Memory B cell (primary cell): ENCODE results near the gene C19orf38.
"Not testable (repeated sequence)": the region's sequence is repeated elsewhere in the genome, so short reads cannot be mapped to it uniquely, and the experiment has no call there.

ENCODE experiments used
- ATAC-seq: fragments of 150-1000 bp; cut with Tn5 transposase; 2 replicates; pipeline ENCODE4 v1.10.0; 2021; ENCODE audit warnings: low read depth, mild to moderate bottlenecking, moderate library complexity
- DNase-seq, 2 donors: peaks; one replicate each; pipeline ENCODE4 v3.0.0; 2022; ENCODE audit warnings: low spot score in 2 of 2
- H3K27ac Mint-ChIP-seq: one replicate; pipeline ENCODE4 v1.8.0; 2022; ENCODE audit warnings: mild to moderate bottlenecking, moderate library complexity, mixed read lengths
- H3K27me3 Mint-ChIP-seq: one replicate; pipeline ENCODE4 v1.8.0; 2022; ENCODE audit warnings: mixed read lengths
- H3K36me3 Mint-ChIP-seq: one replicate; pipeline ENCODE4 v1.8.0; 2022; ENCODE audit warnings: mild to moderate bottlenecking, mixed read lengths
- H3K4me1 Mint-ChIP-seq: one replicate; pipeline ENCODE4 v1.8.0; 2022; ENCODE audit warnings: mixed read lengths
- H3K4me3 Mint-ChIP-seq: one replicate; pipeline ENCODE4 v1.8.0; 2022; ENCODE audit warnings: mild to moderate bottlenecking, moderate library complexity, mixed read lengths
- H3K9me3 Mint-ChIP-seq: one replicate; pipeline ENCODE4 v1.8.0; 2022; ENCODE audit warnings: mixed read lengths

C19orf38 gene

DNA sequence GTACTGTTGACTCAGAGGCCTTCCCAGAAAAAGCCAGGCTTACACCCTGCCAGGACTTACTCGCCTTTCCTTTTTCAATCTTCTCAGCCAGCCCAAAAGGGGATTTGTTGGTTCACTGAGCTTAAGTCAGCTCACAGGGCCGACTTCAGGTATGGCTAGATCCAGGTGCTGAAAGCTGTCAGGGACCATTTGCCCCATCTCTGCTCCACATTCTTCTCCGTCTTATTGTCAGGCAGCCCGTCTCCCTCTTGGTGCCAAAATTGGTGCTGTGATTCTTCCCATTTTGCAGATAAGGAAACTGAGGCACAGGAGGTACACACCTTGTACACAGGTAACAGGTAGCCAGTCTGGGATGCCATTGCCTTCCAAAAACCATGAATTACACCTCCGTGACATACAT, 2.4 kb downstream of the C19orf38 start:
- DNase-seq = no peak
- Mint-ChIP-seq H3K4me3 (no peak overlapping the region), H3K36me3 (peaks cover 8% of the 10 kb centered on the region), H3K27ac (no peak overlapping the region), H3K4me1 (peaks cover 4% of the 10 kb centered on the region), H3K27me3 (peaks cover 17% of the 10 kb centered on the region), H3K9me3 (peaks cover 5% of the 10 kb centered on the region)
- ATAC-seq = no peak

- peaks cover 14% of the 10 kb centered on the region for H3K27me3 Mint-ChIP-seq
- no peak for DNase-seq
- no peaks in the 10 kb centered on the region for H3K9me3 Mint-ChIP-seq
- H3K4me3 Mint-ChIP-seq = no peak overlapping the region
- no peak for ATAC-seq
- peaks cover 2% of the 10 kb centered on the region for H3K36me3 Mint-ChIP-seq
- H3K27ac Mint-ChIP-seq = no peak overlapping the region
- peaks cover 4% of the 10 kb centered on the region for H3K4me1 Mint-ChIP-seq
Observed at GRCh38 chr19:10852098-10852800, 4.0 kb downstream of the C19orf38 start.

- DNase-seq (no peak), ATAC-seq (no peak)
- H3K27me3 Mint-ChIP-seq = peaks cover 14% of the 10 kb centered on the region
- peaks cover 4% of the 10 kb centered on the region for H3K4me1 Mint-ChIP-seq
- H3K4me3 Mint-ChIP-seq = no peak overlapping the region
- H3K36me3 Mint-ChIP-seq = peaks cover 2% of the 10 kb centered on the region
- no peaks in the 10 kb centered on the region for H3K9me3 Mint-ChIP-seq
- H3K27ac Mint-ChIP-seq = no peak overlapping the region
Observed at GRCh38 chr19:10852941-10853340, 4.7 kb downstream of the C19orf38 start.

DNA sequence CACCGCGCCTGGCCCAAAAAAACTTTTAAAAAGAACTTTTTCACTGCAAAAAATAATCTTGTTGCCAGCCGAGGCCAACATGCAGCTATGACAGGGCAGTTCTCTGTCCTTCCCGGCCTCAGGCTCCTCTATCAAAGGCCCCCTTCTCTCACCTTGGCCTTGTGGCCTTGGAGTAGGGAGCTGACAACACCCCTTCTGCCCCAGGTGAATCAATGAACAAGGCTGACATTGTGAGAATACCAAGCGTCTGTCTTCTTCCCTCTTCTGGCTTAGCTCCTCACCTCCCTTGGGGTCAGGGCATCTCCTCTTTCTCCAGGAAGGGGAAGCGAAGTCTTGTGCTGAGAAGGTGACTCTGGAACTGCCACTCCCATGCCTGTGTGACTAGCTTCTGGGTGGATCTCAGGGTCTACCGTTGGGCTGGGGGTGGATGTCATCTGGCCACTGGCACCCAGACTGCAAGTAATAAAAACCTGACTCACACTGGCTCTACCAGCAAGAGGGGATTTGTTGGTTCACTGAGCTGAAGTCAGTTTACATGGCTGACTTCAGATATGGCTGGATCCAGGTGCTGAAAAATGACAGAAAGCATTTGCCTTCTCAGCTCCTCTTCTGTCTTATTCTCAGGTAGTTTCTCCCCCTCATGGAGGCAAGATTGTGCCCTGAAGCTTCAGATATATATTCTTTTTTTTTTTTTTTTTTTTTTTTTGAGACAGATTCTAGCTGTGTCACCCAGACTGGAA, 6.3 kb downstream of the C19orf38 start:
- no peak overlapping the region for H3K4me3 Mint-ChIP-seq
- no peaks in the 10 kb centered on the region for H3K36me3 Mint-ChIP-seq
- ATAC-seq (no peak), DNase-seq (no peak)
- H3K27ac Mint-ChIP-seq = no peak overlapping the region
- peaks cover 2% of the 10 kb centered on the region for H3K4me1 Mint-ChIP-seq
- H3K27me3 Mint-ChIP-seq = peaks cover 6% of the 10 kb centered on the region
- H3K9me3 Mint-ChIP-seq = no peaks in the 10 kb centered on the region

- H3K27ac Mint-ChIP-seq = no peak overlapping the region
- no peaks in the 10 kb centered on the region for H3K27me3 Mint-ChIP-seq
- no peaks in the 10 kb centered on the region for H3K9me3 Mint-ChIP-seq
- no peak overlapping the region for H3K4me3 Mint-ChIP-seq
- H3K36me3 Mint-ChIP-seq = no peaks in the 10 kb centered on the region
- ATAC-seq = peak; percentile 43
- no peak for DNase-seq
- H3K4me1 Mint-ChIP-seq = peaks cover 2% of the 10 kb centered on the region
Observed at GRCh38 chr19:10855879-10856522, 7.8 kb downstream of the C19orf38 start.

DNA sequence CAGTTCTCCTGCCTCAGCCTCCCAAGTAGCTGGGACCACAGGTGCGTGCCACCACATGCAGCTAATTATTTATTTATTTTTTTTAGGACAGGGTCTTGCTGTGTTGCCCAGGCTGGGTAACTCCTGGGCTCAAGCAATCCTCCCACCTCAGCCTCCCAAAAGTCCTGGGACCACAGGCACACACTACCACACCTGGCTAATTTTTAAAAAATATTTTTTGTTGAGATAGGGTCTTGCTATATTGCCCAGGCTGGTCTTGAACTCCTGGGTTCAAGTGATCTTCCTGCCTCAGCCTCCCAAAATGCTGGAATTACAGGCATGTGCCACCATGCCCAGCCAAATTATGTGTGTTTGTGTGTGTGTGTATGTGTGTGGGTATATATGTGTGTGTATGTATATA, 8.7 kb downstream of the C19orf38 start:
- H3K27me3 Mint-ChIP-seq, ATAC-seq, H3K4me1 Mint-ChIP-seq, H3K9me3 Mint-ChIP-seq, DNase-seq, H3K27ac Mint-ChIP-seq, H3K36me3 Mint-ChIP-seq, H3K4me3 Mint-ChIP-seq: not testable (repeated sequence)

DNA sequence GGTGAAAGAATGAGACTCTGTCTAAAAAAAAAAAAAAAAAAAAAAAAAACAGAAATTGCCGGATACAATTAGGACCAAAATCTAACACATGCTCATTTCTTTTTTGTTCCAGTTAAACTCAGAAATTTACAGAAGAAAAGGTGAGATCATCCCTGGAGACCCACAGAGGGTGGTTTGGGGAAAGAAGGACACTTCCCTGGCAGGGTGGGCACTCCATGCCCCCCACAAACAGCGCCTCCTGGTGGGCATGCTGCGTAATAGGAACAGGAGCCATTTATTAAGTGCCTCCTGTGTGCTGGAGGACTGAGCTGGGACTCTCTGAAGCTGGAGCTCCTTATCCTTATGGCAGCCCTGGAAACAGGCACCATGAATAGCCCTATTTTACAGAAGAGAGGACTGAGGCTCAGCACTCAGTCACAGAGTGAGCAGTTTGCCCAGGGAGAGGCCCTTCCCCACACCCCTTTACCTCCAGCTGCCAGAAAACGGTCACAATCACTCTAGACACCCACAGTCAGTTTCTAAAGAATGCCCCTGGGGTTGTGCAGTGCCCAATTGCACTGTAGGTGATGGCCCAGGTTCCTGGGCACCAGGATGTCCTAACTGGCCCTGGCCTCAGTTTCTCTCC, 10.1 kb downstream of the C19orf38 start:
- Mint-ChIP-seq H3K36me3 (no peaks in the 10 kb centered on the region), H3K4me3 (no peak overlapping the region), H3K27ac (no peak overlapping the region), H3K9me3 (no peaks in the 10 kb centered on the region), H3K27me3 (no peaks in the 10 kb centered on the region), H3K4me1 (peaks cover 6% of the 10 kb centered on the region)
- ATAC-seq (no peak), DNase-seq (no peak)

DNA sequence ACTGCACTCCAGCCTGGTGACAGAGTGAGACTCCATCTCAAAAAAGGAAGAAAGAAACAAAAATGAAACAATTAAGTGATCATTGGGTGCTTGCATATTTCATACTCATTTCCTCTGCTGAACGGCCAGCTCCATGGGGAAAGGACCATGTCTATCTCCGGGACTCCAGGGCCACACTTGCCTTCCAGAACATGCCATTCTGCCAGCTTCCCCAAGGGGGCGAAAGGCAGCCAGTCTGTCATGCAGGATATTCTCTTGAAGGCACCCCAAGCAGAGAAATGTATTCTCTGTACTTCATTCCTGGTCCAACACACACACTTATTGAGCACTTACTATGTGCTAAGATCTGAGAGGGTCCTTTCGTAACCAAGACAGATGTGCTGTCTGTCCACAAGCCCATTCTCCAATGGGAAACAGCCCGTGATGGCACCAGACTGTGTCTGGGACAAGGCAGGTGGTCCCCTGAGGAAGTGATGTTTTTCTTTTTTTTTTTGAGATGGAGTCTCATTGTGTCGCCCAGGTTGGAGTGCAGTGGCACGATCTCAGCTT, 13.0 kb downstream of the C19orf38 start:
- Mint-ChIP-seq H3K27me3 (no peaks in the 10 kb centered on the region), H3K9me3 (no peaks in the 10 kb centered on the region), H3K4me3 (no peak overlapping the region), H3K4me1 (peaks cover 14% of the 10 kb centered on the region), H3K36me3 (no peaks in the 10 kb centered on the region), H3K27ac (no peak overlapping the region)
- DNase-seq (no peak), ATAC-seq (peak; percentile 50)

- Mint-ChIP-seq H3K9me3 (no peaks in the 10 kb centered on the region), H3K4me1 (peaks cover 16% of the 10 kb centered on the region)
Observed at GRCh38 chr19:10862561-10863106, 14.4 kb downstream of the C19orf38 start.

DNA sequence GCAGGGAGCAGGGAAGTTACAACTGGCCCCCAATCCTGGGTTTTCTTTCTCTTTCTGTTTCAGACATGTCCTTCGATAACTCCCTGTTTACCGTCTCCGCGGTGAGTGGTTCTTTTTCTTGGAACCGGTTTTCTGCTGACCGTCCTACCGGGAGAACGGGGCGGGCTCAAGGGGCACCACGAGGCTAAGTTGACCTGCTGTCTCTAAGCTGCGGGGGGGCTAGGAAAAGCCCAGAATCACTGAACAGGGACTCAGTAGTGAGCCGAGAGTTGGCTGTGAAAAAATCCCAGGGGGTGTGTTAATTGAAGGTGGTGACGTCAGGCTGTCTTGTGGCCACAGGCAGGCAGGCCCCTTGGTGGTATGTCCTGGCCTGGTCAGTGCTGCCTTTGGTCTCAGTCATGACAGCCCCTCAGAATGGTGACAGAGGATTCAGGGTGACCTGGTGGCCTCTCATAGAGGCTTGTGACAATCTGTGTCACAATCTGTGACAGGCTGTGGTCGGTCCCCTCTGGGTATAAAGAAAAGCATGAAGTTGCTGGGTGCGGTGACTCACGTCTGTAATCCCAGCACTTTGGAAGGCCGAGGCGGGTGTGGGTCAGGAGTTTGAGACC, 15.0 kb downstream of the C19orf38 start:
- ATAC-seq = no peak
- no peak for DNase-seq
- Mint-ChIP-seq H3K36me3 (no peaks in the 10 kb centered on the region), H3K4me3 (peak overlapping the region; percentile 34), H3K27me3 (no peaks in the 10 kb centered on the region), H3K27ac (peak overlapping the region; percentile 26), H3K4me1 (peaks cover 21% of the 10 kb centered on the region), H3K9me3 (no peaks in the 10 kb centered on the region)

More at GRCh38 chr19:10862561-10863106, 14.4 kb downstream of the C19orf38 start:
- H3K36me3 Mint-ChIP-seq = no peaks in the 10 kb centered on the region
- DNase-seq (no peak), ATAC-seq (no peak)
- H3K27ac Mint-ChIP-seq = no peak overlapping the region
- H3K4me3 Mint-ChIP-seq = no peak overlapping the region
- H3K27me3 Mint-ChIP-seq = no peaks in the 10 kb centered on the region

DNA sequence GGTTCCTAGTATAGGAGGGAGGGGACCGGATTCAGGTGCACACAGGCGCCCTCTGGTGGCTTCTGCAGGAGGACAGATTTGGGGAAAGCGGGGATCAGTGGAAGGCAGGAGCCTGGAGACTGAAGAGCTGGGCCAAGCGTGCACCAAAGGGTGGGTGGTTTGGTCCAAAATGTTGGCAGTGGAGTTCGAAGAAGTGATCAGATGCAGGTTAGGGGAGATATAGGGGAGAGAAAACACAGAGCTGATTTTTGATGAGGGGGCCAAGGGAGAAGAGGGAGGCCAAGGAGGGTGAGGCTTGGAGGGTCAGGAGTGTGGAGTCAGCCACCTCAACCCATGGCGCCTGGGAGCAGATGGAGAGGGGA, 16.3 kb downstream of the C19orf38 start:
- DNase-seq = peak; percentile 63 to 66
- Mint-ChIP-seq H3K4me1 (peaks cover 23% of the 10 kb centered on the region), H3K36me3 (no peaks in the 10 kb centered on the region), H3K27me3 (no peaks in the 10 kb centered on the region), H3K27ac (peak overlapping the region; percentile 13), H3K4me3 (no peak overlapping the region), H3K9me3 (no peaks in the 10 kb centered on the region)
- ATAC-seq = peak; percentile 38

GRCh38 chr19:10866495-10866894, 18.3 kb downstream of the C19orf38 start:
- H3K4me1 Mint-ChIP-seq = peaks cover 27% of the 10 kb centered on the region
- DNase-seq (no peak), ATAC-seq (no peak)
- no peaks in the 10 kb centered on the region for H3K27me3 Mint-ChIP-seq
- no peak overlapping the region for H3K4me3 Mint-ChIP-seq
- H3K36me3 Mint-ChIP-seq = no peaks in the 10 kb centered on the region
- H3K9me3 Mint-ChIP-seq = no peaks in the 10 kb centered on the region
- no peak overlapping the region for H3K27ac Mint-ChIP-seq

DNA sequence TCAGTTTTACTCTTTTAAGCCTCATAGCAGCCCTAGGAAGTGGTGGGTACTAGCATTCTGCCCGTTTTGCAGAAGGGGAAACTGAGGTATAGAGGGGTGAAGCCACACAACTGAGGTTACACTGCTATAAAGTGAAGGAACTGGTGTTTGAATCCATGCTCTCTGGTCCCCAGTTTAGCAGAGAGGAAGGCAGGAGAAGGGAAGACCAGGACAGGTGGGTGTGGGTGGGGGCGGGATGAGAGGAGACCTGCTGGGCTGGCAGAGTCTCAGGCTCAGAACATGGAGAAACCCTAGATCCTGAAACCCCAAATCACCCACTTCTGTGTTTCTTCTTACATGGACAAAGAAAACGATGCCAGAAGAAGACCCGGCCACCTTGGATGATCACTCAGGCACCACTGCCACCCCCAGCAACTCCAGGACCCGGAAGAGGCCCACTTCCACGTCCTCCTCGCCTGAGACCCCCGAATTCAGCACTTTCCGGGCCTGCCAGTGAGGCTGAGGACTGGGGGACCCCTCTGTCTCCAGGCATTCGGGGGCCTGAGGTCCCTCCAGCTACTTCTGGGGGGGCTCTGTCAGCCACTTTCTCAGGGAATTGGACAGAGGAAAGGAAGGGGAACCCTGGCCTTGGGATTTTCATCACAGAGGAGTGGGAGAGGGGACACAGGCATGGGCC, 20.8 kb downstream of the C19orf38 start:
- Mint-ChIP-seq H3K9me3 (no peaks in the 10 kb centered on the region), H3K27ac (peak overlapping the region; percentile 98), H3K27me3 (no peaks in the 10 kb centered on the region), H3K36me3 (peaks cover 1% of the 10 kb centered on the region), H3K4me3 (no peak overlapping the region), H3K4me1 (peaks cover 36% of the 10 kb centered on the region)
- ATAC-seq (no peak), DNase-seq (no peak)
